HG02840 (cell line): ENCODE results near the gene PDILT.

Experiments used
- ATAC-seq: cut with Tn5 transposase; IDR thresholded peaks from one replicate; pipeline ENCODE4 v1.9.1; 2021; ENCODE audit warnings: mild to moderate bottlenecking, moderate library complexity, moderate number of reproducible peaks; ENCODE audit not compliant: unreplicated experiment, low FRiP score

PDILT gene

GRCh38 chr16:20409398-20410120 is 5.0 kb upstream of the PDILT start, which contains the start of gene ACSM5:
ACSM5 (plus strand) TSS chr16:20409534; CDS start chr16:20411485, 1,951 bp downstream.
- ATAC-seq = no peak

GRCh38 chr16:20402651-20403050 is 1.9 kb downstream of the PDILT start:
- no peak for ATAC-seq

GRCh38 chr16:20401475-20402016 is 3.0 kb downstream of the PDILT start:
- ATAC-seq = no peak

GRCh38 chr16:20401066-20401465 is 3.5 kb downstream of the PDILT start:
- ATAC-seq = no peak

- no peak for ATAC-seq
Measured at GRCh38 chr16:20399185-20399584, 5.4 kb downstream of the PDILT start.

- no peak for ATAC-seq
Measured at GRCh38 chr16:20398603-20399002, 5.9 kb downstream of the PDILT start.

GRCh38 chr16:20397468-20398074 is 7.0 kb downstream of the PDILT start:
- ATAC-seq = no peak

- ATAC-seq = no peak
Measured at GRCh38 chr16:20396846-20397467, 7.6 kb downstream of the PDILT start.

GRCh38 chr16:20395946-20396345 is 8.6 kb downstream of the PDILT start:
- ATAC-seq = no peak

- no peak for ATAC-seq
Measured at GRCh38 chr16:20393801-20394577, 10.5 kb downstream of the PDILT start.

GRCh38 chr16:20391045-20391444 is 13.5 kb downstream of the PDILT start:
- no peak for ATAC-seq

- ATAC-seq = no peak
Measured at GRCh38 chr16:20388854-20389253, 15.7 kb downstream of the PDILT start.

GRCh38 chr16:20387978-20388377 is 16.6 kb downstream of the PDILT start:
- no peak for ATAC-seq

- ATAC-seq = no peak
Measured at GRCh38 chr16:20385844-20386832, 18.4 kb downstream of the PDILT start.

- no peak for ATAC-seq
Measured at GRCh38 chr16:20383106-20384029, 21.2 kb downstream of the PDILT start.

- ATAC-seq = no peak
Measured at GRCh38 chr16:20382202-20382948, 22.2 kb downstream of the PDILT start.

GRCh38 chr16:20380782-20381181 is 23.8 kb downstream of the PDILT start:
- no peak for ATAC-seq

- no peak for ATAC-seq
Measured at GRCh38 chr16:20377181-20377580, 27.4 kb downstream of the PDILT start.
